Measurements from ENCODE around the gene SPDYE4. TPM values are rescaled to one million over a fixed set of nuclear protein-coding genes. Genes with fewer than 3 reads are reported as not detected.

The SPDYE4 gene
- total RNA-seq (2014; rRNA removed; shearing (Covaris generic)) = not detected in 2 replicates
- total RNA-seq (2022) = not detected in 2 replicates
- not detected for Bru-seq, nascent RNA
- BruChase-seq, experiment 1, labeled RNA remaining after a 6-hour chase = not detected
- not detected for BruChase-seq, experiment 2, labeled RNA remaining after a 2-hour chase
- long read RNA-seq = 0 reads

DNA sequence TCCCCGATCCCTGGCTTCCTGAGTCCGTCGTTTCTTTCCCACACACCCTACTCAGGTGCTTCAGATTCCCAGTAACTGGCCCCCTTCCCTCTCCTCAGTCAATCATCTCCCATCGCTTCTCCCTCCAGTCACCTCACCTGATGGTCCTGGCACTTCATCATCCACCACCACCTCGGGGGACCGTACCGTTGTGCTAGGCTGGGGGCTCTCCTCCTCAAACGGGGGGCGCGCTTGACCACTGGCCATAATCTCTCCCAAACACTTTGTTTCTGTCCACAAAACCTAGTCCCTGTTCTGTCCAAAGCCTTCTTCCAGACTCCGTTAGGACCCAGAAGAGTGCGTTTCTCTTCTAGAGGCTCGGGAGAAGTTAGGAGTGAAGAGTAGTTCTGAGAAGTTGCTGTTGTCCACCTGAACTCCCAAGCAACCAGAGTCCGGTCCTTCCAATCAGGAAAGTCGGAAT is at the start of gene SPDYE4:
Gene SPDYE4 (minus strand): TSS at position 410 of the 460 bp plus-strand sequence. CDS start 164 bp downstream, at position 246.
- Histone ChIP-seq H3K4me1 (ENCODE audit: insufficient read depth, low read length, poor library complexity, severe bottlenecking) (no peaks in the 10 kb centered on the region), H3K27ac (ENCODE audit: low read depth, low read length, poor library complexity, severe bottlenecking) (no peak within 1 kb of the TSS), H3K4me3 (ENCODE audit: low read depth, low read length, poor library complexity, severe bottlenecking) (no peak within 1 kb of the TSS), H3K79me2 (ENCODE audit: insufficient read depth, low read depth, low read length) (no peaks in the 10 kb centered on the region), H4K20me1 (ENCODE audit: insufficient read depth, low read length) (no peaks in the 10 kb centered on the region), H3K36me3 (ENCODE audit: insufficient read depth, low read length) (no peaks in the 10 kb centered on the region), H3K4me2 (ENCODE audit: low read length) (no peak within 1 kb of the TSS), H2AFZ (ENCODE audit: low read length) (no peak within 1 kb of the TSS), H3K9me3 (ENCODE audit: low read length) (no peaks in the 10 kb centered on the region), H3K9me2 (ENCODE audit: insufficient read depth, low read length) (no peaks in the 10 kb centered on the region)
- no TSS peak for BruUV-seq (replicated peaks)
- intact Hi-C loops (cut with micrococcal nuclease; ENCODE audit: unreplicated experiment) = loop anchor here (10.0 kb wide), 1 partner anchor 237 kb away; no protein-coding TSS in a partner anchor
- TF ChIP-seq EZH2phosphoT487 (IDR thresholded peaks at IDR 0.05; ENCODE audit: borderline replicate concordance, low read depth, low read length) = no peak
- TF ChIP-seq, protein P1, sequence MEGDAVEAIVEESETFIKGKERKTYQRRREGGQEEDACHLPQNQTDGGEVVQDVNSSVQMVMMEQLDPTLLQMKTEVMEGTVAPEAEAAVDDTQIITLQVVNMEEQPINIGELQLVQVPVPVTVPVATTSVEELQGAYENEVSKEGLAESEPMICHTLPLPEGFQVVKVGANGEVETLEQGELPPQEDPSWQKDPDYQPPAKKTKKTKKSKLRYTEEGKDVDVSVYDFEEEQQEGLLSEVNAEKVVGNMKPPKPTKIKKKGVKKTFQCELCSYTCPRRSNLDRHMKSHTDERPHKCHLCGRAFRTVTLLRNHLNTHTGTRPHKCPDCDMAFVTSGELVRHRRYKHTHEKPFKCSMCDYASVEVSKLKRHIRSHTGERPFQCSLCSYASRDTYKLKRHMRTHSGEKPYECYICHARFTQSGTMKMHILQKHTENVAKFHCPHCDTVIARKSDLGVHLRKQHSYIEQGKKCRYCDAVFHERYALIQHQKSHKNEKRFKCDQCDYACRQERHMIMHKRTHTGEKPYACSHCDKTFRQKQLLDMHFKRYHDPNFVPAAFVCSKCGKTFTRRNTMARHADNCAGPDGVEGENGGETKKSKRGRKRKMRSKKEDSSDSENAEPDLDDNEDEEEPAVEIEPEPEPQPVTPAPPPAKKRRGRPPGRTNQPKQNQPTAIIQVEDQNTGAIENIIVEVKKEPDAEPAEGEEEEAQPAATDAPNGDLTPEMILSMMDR (conservative IDR thresholded peaks at IDR 0.05; ENCODE audit: low read length) = no peak
- ChIA-PET CTCF (ENCODE audit: unreplicated experiment) (no interaction called here), POLR2A (no interaction called here)
- no peak for DNase-seq (ENCODE audit: low spot score)

DNA sequence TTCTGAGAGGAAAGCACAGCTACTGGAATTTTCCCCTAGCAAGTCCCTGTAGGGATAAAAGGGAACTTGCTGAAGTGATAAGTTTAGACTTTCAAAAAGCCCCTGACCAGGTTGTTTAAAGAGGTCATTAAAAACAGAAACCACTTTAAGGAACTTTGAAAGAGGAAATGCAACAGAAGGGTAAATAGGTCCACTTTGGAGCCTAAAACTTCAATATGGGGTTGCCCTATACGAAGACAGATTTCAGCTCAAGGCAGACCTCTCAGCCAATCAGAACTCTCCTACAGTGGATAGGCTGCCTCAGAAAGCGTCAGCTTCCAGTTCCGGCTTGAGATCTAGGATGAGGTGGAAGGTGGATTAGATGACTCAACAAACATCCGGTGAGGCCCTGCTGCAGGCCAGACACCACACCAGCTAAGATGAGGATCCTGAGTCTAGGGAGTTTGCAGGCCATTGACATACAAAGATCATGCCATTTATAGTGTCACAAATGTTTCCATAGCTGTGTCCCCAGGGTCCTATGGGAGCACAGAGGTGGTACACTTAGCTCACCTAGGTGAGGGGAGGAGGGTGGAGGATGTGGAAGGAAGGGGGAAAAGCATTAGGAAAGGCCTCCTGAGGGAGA is 48.7 kb upstream of the SPDYE4 start:
- Histone ChIP-seq H3K27ac (ENCODE audit: low read depth, low read length, poor library complexity, severe bottlenecking) (peak overlapping the region; percentile 23), H3K9me2 (ENCODE audit: insufficient read depth, low read length) (no peaks in the 10 kb centered on the region), H3K79me2 (ENCODE audit: insufficient read depth, low read depth, low read length) (no peaks in the 10 kb centered on the region), H3K4me1 (ENCODE audit: insufficient read depth, low read length, poor library complexity, severe bottlenecking) (peaks cover 15% of the 10 kb centered on the region), H4K20me1 (ENCODE audit: insufficient read depth, low read length) (no peaks in the 10 kb centered on the region), H2AFZ (ENCODE audit: low read length) (peak overlapping the region; percentile 69), H3K4me3 (ENCODE audit: low read depth, low read length, poor library complexity, severe bottlenecking) (no peak overlapping the region), H3K4me2 (ENCODE audit: low read length) (0 out of 2 replicates have a peak overlapping the region, but pooled peaks have one; percentile 14), H3K36me3 (ENCODE audit: insufficient read depth, low read length) (no peaks in the 10 kb centered on the region), H3K9me3 (ENCODE audit: low read length) (0 out of 2 replicates have a peak, but pooled peaks cover 5% of the 10 kb centered on the region)
- POLR2A ChIA-PET = interaction anchor here (0.5 kb wide), 1 partner anchor 602 kb away, joined by 4 read pairs; no protein-coding TSS in a partner anchor
- TF ChIP-seq, protein P1 (conservative IDR thresholded peaks at IDR 0.05; ENCODE audit: low read length) = no peak
- TF ChIP-seq EZH2phosphoT487 (IDR thresholded peaks at IDR 0.05; ENCODE audit: borderline replicate concordance, low read depth, low read length) = no peak
- peak; percentile 60 for DNase-seq (ENCODE audit: low spot score)
- intact Hi-C loops (cut with micrococcal nuclease; ENCODE audit: unreplicated experiment) = no loop called here
- CTCF ChIA-PET (ENCODE audit: unreplicated experiment) = no interaction called here
- BruUV-seq (replicated peaks) = no TSS peak

Data from OCI-LY7 (cell line).